OCI-LY7 (cell line): Measurements from ENCODE around the gene HHLA2.

Experiments
- EZH2phosphoT487 ChIP-seq: fragments of 200-600 bp; sonication (generic); IDR thresholded peaks from 2 replicates; pipeline ENCODE4 v1.6.1; 2018; ENCODE audit warnings: low read depth, borderline replicate concordance, mild to moderate bottlenecking, mixed run types, antibody characterized with exemption, low read length, moderate library complexity, mixed read lengths
- TF ChIP-seq, protein P1 (sequence below): fragments of 200-600 bp; sonication (generic); conservative IDR thresholded peaks from 2 replicates; pipeline ENCODE4 v1.5.1; 2014; ENCODE audit warnings: mild to moderate bottlenecking, antibody characterized with exemption, low read length, moderate library complexity, mixed read lengths

GRCh38 chr3:108357042-108357441 is 60.7 kb downstream of the HHLA2 start:
- TF ChIP-seq, protein P1, sequence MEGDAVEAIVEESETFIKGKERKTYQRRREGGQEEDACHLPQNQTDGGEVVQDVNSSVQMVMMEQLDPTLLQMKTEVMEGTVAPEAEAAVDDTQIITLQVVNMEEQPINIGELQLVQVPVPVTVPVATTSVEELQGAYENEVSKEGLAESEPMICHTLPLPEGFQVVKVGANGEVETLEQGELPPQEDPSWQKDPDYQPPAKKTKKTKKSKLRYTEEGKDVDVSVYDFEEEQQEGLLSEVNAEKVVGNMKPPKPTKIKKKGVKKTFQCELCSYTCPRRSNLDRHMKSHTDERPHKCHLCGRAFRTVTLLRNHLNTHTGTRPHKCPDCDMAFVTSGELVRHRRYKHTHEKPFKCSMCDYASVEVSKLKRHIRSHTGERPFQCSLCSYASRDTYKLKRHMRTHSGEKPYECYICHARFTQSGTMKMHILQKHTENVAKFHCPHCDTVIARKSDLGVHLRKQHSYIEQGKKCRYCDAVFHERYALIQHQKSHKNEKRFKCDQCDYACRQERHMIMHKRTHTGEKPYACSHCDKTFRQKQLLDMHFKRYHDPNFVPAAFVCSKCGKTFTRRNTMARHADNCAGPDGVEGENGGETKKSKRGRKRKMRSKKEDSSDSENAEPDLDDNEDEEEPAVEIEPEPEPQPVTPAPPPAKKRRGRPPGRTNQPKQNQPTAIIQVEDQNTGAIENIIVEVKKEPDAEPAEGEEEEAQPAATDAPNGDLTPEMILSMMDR: no peak
- TF ChIP-seq EZH2phosphoT487: no peak
